CD4-positive, alpha-beta T cell treated with Interleukin-10 for 1 hour (primary cell): ENCODE data around the gene CFL1.
A peak's percentile ranks its signal among the peaks of the same experiment; 100 is the strongest.

ENCODE experiments used
- DNase-seq: peaks from one replicate; pipeline ENCODE4 v3.0.0-alpha.2; 2020

CFL1 gene

GRCh38 chr11:65857853-65858680, at the start of gene CFL1:
Gene CFL1, minus strand, starts transcription at chr11:65858180. Its CDS starts 81 bp downstream, at chr11:65858099.
- DNase-seq = peak; percentile 98

DNA sequence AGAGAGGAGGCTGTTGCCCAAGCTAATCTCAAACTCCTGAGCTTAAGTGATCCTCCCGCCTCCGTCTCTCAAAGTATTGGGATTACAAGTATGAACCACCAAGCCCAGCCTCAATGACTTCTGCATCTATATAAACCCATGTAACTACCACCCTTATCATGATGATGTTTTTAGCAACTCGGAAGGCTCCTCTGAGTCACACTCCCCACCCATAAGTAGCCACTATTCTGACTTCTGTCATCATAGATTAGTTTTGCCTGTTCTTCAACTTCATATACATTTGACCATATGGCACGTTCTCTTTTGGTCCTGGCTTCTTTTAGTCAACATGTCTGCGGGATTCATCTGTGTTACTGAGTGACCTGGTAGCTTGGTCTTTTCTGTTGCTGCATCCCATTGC, 48.6 kb upstream of the CFL1 start:
- DNase-seq = no peak

- no peak for DNase-seq
Measured at GRCh38 chr11:65903715-65904114, 45.7 kb upstream of the CFL1 start.

GRCh38 chr11:65903068-65903481, 45.1 kb upstream of the CFL1 start:
- no peak for DNase-seq

DNA sequence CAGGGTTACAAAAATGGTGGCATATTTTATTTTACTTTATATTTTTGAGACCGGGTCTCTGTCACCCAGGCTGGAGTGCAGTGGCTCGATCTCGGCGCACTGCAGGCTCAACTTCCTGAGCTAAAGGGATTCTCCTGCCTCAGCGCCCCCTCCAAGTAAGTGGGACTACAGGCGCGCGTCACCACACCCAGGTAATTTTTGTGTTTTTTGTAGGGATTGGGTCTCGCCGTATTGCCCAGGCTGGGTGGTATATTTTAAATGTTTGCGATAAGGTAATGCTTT, 42.9 kb upstream of the CFL1 start:
- DNase-seq = no peak

- DNase-seq = peak; percentile 97
Measured at GRCh38 chr11:65900125-65900898, 42.3 kb upstream of the CFL1 start, which contains the start of gene FOSL1. Gene FOSL1, minus strand, starts transcription at chr11:65900388. Its CDS starts 49 bp downstream, at chr11:65900339.

- peak; percentile 58 for DNase-seq
Measured at GRCh38 chr11:65899356-65900124, 41.6 kb upstream of the CFL1 start.

DNA sequence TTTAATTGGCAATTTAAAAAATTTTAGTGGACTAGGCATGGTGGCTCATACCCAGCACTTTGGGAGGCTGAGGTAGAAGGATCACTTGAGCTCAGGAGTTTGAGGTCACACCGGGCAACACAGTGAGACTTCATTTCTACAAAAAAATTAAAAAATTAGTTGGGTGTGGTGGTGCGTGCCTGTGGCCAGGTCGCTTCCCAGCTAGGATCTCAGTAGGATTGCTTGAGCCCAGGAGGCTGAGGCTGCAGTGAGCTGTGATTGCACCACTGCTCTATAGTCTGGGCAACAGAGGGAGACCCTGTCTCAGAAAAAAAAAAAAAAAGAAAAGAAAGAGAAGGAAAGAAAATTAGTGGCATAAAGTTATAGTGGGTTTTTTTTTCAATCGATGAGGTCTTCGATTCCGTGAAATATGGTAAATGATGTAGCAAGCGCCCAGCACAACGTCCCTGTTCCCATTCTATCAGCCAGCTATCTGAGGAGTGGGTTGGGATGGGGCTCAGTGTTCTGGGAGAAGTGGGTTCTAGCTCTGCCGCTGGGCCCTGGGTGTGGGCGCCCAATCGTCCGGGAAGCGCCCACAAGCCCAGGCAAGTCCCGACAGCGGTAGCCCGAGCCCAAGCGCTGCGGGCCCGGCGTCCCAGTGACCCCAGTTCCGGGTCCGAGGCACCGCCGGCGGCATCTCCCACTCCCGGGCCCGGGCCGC, 40.8 kb upstream of the CFL1 start:
- DNase-seq = no peak

GRCh38 chr11:65897020-65897471, 39.1 kb upstream of the CFL1 start:
- DNase-seq = no peak

GRCh38 chr11:65896034-65896999, 38.3 kb upstream of the CFL1 start:
- DNase-seq = no peak

DNA sequence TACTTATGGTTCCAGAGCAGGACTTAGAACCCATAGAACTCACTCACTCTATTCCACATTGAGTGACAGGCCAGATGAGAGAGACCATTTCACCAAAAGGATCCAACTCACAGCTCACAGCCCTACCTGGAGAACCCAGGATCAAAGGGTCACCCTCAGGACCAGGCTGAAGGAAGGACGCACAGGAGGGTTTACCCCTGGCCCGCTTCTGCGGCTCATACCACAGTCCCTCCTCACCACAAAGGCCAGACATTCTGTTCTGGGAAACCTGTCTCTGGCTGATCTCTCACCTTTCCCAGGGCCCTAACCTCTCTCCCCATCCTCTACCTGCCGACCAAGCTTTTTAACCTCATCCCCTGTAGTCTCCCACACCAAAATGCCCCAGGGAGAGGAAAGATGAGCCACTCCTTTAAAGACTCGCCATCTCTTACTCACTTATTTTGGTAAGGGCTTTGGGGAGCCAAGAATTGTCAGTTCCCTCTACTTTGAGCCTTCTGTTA, 37.6 kb upstream of the CFL1 start:
- DNase-seq = no peak

DNA sequence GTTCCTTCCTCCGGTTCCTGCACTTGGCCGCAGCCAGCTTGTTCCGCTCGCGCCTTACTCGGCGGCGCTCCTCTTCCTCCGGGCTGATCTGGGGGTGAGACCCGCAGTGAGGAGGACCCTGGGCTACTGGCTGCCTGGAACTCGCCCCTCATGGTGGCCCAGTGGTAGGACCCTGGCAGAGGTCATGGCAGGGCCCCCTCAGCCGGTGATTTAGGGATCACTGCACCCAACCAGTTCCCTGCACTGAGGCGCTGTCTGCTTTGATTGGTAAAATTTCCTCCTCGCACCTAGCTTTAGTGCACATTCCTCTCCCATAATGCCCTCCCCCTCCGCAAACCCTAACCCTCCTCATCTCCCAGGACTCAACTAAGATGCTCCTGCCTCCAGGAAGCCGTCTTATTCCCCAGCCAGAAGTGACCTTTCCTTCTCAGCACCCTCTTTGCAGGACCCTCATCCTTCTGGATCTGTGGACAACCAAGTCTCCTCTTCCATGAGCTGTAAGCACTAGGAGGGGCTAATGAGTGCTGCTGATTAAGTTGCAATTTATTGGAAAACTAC, 36.1 kb upstream of the CFL1 start:
- peak; percentile 58 for DNase-seq

DNA sequence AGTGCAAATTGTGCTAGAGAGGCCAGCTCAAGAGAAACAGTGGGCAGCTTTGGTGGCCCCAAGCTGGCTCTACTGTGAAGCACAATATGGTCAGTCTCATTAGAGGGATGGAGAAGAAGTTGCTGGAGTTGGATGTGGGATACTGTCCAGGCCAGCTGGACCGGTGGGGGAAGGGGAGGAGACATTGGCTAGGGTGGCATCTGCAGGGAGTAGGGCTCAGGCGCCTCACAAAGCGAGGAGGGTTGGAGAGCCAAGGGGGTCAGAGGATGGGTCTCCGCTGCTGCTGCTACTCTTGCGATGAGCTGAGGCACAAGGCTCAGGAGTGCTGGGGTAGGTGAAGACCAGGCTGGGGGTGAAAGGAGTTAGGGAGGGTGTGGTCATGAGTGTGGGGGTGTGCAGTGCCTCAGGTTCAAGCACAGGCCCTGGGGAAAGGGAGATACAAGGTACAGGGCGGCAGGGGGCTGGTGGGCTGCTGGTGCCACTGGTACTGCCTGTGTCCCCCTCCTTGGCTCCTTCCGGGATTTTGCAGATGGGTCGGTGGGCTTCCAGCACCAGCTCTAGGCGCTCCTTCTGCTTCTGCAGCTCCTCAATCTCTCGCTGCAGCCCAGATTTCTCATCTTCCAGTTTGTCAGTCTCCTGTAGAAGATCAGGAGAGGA, 34.8 kb upstream of the CFL1 start:
- no peak for DNase-seq

GRCh38 chr11:65892137-65892540, 34.2 kb upstream of the CFL1 start:
- peak; percentile 45 for DNase-seq

DNA sequence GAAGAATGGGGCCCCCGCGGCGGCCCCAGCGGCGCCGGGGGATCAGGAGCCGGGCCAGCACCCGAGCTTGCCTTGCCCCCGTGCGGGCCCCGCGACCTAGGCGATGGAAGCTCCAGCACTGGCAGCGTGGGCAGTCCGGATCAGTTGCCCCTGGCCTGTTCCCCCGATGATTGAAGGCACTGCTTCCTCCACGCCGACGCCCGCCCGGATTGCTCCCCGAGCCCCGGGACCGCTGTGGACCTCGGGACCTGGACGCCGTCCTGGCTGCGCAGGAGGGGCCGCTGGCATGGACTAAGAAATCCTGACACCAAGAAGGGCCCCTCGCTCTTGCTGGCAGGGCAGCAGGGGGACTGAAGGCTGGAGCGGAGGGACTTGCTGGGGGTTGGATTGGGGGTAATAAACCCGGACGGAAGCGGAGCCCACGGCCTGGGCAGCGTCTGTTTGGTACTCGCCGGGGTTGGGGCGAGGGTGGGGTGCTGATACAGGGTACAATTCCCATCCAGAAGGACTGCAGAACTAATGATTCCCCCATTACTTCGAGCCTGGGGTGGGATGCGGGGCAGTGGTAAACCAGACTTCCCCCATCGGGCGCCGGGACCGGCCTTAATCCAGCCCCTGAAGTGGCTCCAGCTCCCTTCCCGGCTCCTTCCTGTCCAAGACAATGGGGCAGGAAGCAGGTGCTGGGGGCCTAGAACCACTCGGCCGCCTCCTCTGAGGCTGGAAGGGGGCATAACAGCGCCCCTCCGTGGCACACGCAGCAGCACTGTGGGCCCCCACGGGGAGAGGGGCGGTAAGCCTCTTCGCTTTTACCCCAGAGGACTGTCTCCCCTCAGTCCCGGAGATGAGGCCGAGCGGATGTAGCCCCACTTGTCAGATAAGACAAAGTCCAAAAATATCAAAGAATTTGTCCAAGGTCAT, 33.5 kb upstream of the CFL1 start:
- DNase-seq = peak; percentile 44

- DNase-seq = peak; percentile 98
Measured at GRCh38 chr11:65890324-65891218, 32.6 kb upstream of the CFL1 start, which contains the start of gene CCDC85B. Gene CCDC85B, plus strand, starts transcription at chr11:65890673. Its CDS starts 111 bp downstream, at chr11:65890784.

DNA sequence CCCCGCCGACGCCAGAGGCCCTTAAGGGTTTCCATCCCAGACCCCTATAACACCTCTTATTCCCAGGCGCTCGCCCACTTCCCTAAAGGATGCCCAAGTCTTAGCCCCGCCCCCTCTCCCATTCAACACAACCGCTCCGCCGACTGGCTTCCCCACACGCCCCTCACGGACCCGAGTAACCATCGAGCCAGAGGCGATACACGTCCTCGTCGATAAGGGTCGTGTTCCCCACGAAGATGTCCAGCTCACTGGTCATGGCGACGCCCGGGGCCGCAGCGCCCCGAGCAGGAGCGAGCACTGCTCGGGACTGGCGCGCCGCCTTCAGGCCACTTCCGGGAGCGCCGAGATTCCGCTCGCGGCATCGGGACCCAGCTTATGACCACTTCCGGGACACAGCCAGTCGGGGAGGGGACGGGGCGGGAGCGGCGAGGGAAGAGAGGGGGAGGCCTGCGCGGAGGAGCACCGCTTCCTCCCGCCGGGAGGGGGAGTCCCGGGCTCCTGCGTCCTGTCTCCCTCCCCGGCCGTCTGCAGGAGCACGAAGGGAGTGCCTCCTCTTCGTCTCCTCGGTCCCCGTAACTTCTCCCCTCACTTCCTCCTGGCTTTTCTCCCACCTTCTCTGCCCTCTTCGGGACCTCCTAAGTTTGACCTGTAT, 30.3 kb upstream of the CFL1 start, which contains the start of gene FIBP:
TSS of gene FIBP (minus strand) at position 309 of the 652 bp plus-strand sequence. CDS start at position 256, 53 bp downstream.
- DNase-seq = peak; percentile 96
